ENCODE measurements around the gene KRTAP2-1. TPM values are rescaled to one million over a fixed set of nuclear protein-coding genes. Genes with fewer than 3 reads are reported as not detected.

KRTAP2-1 gene
- total RNA-seq, 1 experiment from 2014 or later = not detected

GRCh38 chr17:41016578-41017215 is 30.4 kb downstream of the KRTAP2-1 start:
- Histone ChIP-seq H3K4me3 (replicated peaks in 1 of 2; ENCODE audit: low read depth in 1 of 2, low read length in 2 of 2) (no peak overlapping the region), H4K20me1 (ENCODE audit: insufficient read depth) (no peaks in the 10 kb centered on the region), H3K4me1 (ENCODE audit: control insufficient read depth in 1 of 2, insufficient read depth in 2 of 2, low read length in 2 of 2) (no peaks in the 10 kb centered on the region), H3K9me3 (ENCODE audit: control insufficient read depth in 1 of 2, insufficient read depth in 1 of 2, low read depth in 1 of 2, low read length in 2 of 2) (no peaks in the 10 kb centered on the region), H3K9me2 (ENCODE audit: insufficient read depth) (no peaks in the 10 kb centered on the region), H3K9ac (ENCODE audit: low read length) (no peak overlapping the region), H3K79me2 (ENCODE audit: insufficient read depth, low read length) (no peaks in the 10 kb centered on the region), H3K4me2 (ENCODE audit: low read length) (no peak overlapping the region), H2AFZ (ENCODE audit: low read depth, low read length, poor library complexity, severe bottlenecking) (peak overlapping the region; percentile 31), H3K27ac (ENCODE audit: low read depth, low read length) (no peak overlapping the region), H3K27me3 (ENCODE audit: insufficient read depth, low read length) (no peaks in the 10 kb centered on the region), H3K36me3 (ENCODE audit: control insufficient read depth in 1 of 2, insufficient read depth in 2 of 2, low read length in 2 of 2) (no peaks in the 10 kb centered on the region)
- no TSS peak for BruUV-seq (replicated peaks)
- ChIA-PET CTCF (no interaction called here), RAD21 (ENCODE audit: low non-redundant PET in 1 of 2, low total read pairs in 2 of 2, uncharacterized antibody in 2 of 2, unreplicated experiment in 2 of 2) (no interaction called here), POLR2A (no interaction called here)
- TF ChIP-seq CBX3 (IDR thresholded peaks at IDR 0.05; ENCODE audit: low read depth) (no peak), ZFX (IDR thresholded peaks at IDR 0.05) (no peak), EZH2 (IDR thresholded peaks at IDR 0.05) (no peak), SP1 (IDR thresholded peaks at IDR 0.05; ENCODE audit: low read depth) (no peak), ZBTB33 (IDR thresholded peaks at IDR 0.05; ENCODE audit: extremely low read depth, insufficient replicate concordance, low read length) (no peak), FOSL1 (IDR thresholded peaks at IDR 0.05; ENCODE audit: low read depth) (no peak), REST (IDR thresholded peaks at IDR 0.05; ENCODE audit: low read depth) (no peak), YY1 (IDR thresholded peaks at IDR 0.05; ENCODE audit: extremely low read depth, insufficient replicate concordance, low read depth, low read length) (no peak), POLR2A (IDR thresholded peaks at IDR 0.05; ENCODE audit: borderline replicate concordance, extremely low read depth, insufficient read depth, insufficient read length) (no peak), MAX (IDR thresholded peaks at IDR 0.05) (no peak), ATF3 (IDR thresholded peaks at IDR 0.05) (no peak), ELF1 (IDR thresholded peaks at IDR 0.05; ENCODE audit: borderline replicate concordance, low read depth) (no peak), CEBPB (IDR thresholded peaks at IDR 0.05; ENCODE audit: low read depth) (no peak)
- intact Hi-C loops (cut with micrococcal nuclease) = no loop called here
- ATAC-seq (no peak), DNase-seq (ENCODE audit: low read depth, low spot score) (no peak)

Data from HCT116 (cell line).